Hippocampal formation (tissue), 2 donors: ENCODE results near the gene FNDC8.
"Not testable (repeated sequence)": the region's sequence is repeated elsewhere in the genome, so short reads cannot be mapped to it uniquely, and the experiment has no call there.

Experiments
- DNase-seq, 2 donors: peaks; one replicate each; lab custom pipeline; 2025; lab: John Stamatoyannopoulos, UW

FNDC8 gene

DNA sequence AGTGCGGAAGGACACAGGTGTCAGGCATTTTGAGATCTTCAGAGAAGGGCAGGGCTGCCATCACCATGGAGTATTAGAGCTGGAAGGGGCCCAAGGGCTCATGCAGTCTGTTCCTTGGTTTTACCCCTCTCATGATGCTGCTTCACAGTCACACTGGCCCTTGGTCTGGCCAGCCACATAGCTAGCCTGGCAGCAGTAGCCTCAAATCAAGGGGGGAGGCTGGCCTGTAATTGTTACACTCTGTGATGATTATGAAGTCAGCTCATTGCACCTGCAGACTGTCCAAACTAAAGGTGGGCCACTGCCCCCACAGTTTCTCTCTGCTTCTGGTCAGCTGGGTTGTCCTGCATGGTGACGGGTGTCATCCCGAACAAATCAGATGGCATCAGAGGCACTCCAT, at the start of gene FNDC8:
FNDC8 (plus strand) TSS at position 301 of the 400 bp plus-strand sequence; CDS start at position 380, 79 bp downstream.
- no peak for DNase-seq

DNA sequence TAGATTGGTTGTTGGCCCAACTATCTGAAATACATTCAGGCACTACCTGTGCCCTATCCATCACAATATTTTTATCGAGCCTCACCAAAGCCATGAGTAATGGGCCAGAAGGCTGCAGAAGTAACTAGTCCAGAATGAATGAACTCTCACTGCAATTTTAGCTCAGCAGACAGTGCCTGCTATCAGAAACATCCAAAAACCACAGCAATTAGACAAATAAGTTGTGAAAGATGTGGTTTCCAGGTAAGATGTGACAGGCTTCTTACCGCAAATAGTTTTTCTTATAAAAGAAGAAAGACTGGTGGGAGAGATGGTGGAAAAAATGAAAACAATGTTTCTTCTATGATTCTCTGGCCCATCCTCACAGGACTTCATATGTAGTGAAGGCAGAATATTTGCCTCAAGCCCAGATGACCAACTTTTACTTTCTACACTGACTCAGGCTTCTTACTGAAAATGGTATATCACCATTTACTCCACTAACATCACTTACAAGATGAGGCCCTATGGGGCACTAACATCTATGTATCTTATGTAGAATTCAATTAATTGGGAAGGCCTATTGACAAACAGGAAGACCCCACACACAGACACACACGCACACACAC, 48.1 kb upstream of the FNDC8 start:
- DNase-seq: no peak

DNA sequence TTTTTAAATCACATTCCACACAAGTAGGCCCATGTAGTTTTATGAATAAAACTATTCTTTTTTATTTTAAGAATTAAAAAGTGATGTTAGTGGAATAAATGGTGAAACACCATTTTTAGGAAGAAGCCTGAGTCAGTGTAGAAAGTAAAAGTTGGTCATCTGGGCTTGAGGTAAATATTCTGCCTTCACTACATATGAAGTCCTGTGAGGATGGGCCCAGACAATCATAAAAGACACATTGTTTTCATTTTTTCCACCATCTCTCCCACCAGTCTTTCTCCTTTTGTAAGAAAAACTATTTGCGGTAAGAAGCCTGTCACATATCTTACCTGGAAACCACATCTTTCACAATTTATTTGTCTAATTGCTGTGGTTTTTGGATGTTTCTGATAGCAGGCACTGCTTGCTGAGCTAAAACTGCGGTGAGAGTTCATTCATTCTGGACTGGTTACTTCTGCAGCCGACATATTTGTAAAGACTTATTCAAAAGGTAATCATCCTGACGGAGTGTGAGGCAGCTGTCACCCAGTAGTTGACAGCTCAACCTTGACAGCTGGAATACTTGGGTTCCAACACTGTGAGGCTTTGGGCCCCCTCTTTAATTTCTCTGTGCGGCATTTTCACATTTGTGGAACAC, 47.3 kb upstream of the FNDC8 start:
- no peak for DNase-seq

DNA sequence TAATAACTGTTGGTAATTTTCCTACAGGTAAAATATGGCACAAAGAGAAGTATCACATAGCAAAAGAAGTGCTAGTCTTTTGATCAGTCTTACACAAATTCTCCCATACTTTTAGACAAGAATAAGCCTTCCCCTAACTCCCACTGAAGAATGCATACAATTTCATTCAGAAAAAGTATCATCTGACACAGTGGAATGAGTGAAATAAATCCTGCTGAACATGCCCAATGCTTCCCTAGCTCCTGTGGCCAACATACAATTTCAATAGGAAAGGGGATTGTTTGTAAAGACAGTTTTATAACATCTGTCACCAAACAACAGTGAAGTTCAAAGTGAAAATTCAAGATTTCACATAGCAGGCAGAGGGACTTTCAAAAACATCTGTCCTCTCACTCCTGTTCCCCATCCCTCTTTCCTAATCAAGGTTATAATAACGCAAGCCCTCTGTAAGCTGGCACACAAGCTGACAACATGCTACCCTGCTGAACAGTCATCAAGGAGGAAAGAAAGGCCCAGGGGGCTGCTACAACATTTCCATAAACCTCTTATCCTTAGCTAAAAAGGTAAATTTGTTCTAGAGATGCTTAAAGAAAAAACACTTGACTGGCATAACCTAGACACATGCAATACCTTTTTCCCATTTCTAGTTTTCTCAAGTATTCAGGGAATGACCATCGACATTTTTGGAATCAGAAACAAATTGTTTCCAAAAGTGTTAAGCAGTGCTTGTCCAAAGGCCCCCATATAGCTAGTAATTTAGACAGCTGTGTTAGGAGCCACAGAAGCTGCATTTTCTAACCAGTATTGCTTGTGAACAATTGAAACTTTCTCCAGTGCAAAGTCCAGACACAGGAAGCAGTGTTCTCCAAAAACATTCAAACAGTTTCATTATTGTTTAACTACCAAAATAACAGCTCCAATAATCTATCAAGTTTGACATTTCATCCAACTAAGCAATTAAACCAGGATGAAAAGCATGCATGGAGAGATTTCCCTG, 46.4 kb upstream of the FNDC8 start:
- DNase-seq: peak; percentile 22 to 89

DNA sequence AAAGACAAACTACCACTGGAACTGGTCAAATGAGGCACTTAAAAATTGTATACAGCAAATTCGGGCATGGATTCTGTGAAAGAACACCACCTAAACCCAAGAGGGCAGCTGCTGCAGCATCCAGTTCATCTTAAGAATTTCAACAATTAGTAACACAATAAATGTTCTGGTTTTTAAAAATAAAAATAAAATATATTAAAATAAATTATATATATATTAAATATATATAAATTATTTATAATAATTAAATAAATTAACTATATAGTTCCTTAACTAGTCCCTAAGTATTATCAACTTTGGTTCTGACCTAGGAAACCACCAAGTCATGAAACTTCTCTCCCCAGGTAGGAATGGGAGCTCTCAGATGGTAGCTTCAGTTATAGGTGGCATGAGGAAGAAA, 44.5 kb upstream of the FNDC8 start:
- no peak for DNase-seq

DNA sequence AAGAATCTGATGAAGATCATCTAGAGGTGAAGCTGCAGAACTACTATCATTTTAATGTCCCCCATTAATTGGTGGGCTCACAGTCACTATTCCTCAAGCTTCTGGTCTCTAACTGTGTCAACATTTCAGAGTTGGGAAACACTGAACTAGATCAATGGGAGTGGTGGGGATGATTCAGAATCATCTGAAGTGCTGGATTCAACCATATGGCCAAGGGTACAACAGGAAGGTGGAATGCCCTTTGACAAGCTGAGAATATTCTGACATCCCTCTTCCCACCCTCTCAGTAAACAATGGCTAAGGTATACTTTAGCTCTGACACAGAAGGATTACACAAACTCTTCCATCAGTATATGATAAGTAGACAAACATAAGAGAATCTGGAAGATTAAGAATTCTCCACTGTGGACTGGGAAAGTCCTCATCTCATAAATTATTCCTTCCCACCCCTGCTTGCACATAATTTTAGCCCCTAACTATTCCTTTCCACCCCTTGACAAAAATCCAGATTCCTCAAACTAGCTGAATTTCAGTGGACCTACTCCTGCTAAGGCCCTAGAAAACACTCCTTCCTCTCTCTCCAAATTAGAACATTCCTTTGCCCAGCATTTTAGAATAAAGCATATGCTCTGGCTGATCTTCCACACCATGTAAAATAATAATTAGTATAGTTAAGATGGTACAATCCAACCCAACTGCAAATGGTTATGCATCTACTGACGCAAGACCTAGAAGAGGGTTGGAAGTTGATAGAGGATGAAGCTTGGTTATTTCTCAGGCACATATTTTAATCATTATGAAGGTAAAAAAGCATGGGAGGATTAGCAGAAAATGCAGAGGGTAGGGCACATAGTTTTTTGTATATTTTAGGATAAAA, 41.6 kb upstream of the FNDC8 start:
- no peak for DNase-seq

DNA sequence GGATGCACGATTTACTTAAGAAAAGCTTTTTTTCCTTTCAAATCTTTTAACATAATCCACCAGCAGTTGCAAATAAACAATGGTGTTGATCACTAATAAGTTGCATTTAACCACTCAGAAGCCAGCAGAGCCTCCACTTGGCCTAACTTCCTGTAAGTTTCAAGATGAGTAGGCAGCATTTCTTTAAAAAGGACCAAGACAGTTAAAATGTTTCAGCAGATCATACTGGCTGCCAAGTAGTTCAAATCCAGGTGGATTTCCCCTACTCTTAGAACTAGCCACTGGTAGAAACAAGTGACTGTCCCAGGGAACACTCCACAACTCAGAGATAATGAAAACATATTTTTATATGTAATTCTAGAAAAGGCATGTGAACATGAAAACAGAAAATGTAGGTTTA, 40.9 kb upstream of the FNDC8 start:
- no peak for DNase-seq

DNA sequence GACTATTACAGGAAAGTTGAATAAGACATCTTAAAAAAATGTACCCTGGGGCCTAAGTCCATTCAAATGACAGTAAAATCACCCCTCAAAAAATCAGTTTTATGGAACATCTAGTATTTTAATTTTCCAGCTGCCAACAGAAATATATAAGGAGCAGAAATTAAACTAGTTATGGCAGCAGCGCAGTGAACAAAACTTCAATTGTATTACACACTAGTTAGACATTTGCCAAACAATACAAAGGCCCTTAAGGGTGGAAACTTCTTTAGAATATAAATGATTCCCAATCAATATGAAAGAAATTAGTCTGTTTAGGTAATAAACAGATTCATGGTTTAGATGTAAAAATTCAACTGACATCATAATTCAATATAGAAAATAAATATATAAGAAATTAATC, 39.8 kb upstream of the FNDC8 start:
- DNase-seq: peak in 1 of 2 donors; percentile 50

DNA sequence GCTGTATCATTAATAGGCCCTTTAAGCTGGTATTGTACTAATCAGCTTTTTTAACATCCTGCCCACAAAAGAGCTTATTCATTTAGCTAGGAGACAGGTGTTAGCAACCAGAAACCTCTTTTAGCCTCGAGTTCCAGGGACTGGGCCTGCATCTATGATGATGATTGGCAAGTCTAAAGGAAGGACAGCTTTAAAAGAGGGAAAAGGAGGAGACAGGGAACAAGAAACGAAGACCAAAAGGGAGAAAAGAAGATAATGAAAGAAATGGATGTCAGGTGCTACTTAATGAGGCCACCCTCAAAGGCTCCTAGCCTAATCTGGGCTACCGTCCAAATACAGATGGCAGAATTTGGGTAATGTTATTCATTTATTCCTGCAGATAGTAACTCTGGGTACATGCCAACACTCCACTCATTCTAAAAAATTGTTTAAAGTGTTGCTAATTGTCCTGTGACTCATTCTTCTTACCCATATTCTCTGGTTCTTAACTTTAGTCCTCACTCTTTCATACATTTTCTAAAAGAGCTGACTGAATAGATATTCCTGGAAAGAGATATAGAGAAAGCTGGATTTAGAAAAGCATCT, 39.2 kb upstream of the FNDC8 start:
- DNase-seq: no peak

DNA sequence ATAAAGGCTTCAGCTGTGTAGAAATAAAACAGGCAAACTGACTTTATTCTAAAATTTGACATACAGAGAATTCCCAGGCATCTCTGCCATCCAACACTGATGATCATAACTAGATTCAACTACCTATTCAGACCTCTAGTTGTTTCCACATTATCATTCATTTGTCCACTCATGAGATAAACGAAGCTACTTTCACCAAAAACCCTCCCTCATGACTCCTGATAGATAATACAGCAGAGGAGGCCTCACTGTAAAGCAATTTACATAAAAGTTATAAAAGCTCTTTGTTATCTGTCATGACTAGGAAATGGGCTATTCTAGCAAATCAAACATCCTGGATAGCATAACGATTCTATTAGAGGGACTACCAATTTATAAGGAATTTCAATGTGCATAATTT, 38.3 kb upstream of the FNDC8 start:
- no peak for DNase-seq

DNA sequence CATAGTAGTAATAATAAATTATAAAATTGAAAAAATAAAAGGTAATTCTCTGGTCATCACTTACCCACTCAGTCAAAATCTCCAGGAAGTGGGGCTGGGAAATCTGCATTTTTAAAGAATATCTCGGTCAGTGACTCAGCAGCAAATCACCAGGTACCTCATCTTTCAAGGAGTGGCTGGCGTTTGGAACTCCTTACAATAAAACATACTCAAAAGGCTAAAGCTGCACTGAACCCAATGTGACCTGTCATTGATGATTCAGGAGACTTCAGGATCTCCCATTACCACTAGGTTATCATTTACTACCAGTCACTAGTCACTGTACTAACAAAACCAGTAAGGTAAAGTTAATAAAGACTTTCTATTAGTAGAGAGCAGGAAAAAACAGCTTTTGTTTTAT, 36.4 kb upstream of the FNDC8 start:
- DNase-seq: no peak

DNA sequence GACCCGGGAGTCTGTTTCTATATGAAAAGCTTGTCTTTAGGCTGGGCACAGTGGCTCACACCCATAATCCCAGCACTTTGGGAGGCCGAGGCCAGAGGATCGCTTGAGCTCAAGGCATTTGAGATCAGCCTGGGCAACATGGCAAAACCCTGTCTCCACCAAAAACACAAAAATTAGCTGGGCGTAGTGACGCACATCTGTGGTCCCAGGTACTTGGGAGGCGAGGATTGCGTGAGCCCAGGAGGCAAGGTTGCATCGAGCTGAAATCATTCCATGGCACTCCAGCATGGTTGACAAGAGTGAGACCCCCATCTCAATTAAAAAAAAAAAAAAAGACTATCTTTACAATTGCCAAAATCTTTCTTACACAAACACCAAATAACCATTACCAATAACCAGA, 35.3 kb upstream of the FNDC8 start:
- no peak for DNase-seq

DNA sequence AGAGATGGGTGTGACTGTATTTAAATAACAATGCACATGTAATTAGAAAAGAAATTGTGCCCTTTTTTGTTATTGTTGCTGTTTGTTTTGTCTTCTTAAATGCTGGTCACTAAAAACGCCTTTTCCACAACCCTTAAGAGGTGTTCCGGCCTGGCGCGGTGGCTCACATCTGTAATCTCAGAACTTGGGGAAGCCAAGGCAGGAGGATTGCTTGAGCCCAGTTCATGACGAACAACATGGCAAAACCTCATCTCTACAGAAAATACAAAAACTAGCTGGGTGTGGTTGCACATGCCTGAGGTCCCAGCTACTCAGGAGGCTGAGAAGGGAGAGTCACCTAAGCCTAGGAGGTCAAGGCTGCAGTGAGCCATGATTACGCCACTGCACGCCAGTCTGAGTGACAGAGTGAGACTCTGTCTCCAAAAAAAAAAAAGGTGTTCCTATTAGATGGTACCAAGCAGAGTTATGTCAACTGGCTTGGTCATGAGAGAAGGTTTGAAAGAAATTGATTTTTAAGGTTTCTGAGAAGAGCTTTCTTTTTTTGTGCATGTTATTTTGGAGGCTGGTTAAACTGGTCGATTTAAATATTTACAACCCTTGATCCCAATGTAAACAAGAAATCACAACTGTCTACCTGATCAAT, 34.4 kb upstream of the FNDC8 start:
- DNase-seq: no peak

DNA sequence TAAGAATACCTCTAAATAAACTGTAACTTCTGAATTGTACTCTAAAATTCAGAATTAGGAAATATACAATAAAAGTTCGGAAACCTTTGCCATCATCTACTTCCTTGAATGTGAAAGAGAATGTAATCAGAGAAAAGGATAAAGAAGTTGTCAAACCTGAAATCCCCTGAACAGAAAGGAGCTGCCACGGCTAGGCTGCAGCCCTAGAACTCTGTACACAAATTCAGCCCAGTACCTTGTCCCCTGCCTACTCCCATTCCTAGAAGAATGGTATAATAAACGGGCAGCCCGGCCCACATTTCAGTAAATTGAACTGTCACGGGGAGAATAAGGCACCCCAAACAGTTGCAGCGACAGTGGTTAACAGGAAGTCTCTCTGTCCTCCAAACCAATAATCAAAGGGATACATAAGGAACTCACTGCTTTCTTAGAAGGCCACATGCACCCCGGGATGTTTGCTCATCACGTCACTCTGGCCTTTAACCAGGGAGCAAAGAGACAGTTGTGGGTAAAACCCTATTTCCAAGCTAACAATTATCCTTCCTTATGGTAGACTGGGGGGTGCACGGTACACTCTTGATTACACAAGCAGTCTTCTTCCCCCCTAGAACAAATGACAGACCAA, 33.6 kb upstream of the FNDC8 start:
- DNase-seq: peak; percentile 49 to 63

DNA sequence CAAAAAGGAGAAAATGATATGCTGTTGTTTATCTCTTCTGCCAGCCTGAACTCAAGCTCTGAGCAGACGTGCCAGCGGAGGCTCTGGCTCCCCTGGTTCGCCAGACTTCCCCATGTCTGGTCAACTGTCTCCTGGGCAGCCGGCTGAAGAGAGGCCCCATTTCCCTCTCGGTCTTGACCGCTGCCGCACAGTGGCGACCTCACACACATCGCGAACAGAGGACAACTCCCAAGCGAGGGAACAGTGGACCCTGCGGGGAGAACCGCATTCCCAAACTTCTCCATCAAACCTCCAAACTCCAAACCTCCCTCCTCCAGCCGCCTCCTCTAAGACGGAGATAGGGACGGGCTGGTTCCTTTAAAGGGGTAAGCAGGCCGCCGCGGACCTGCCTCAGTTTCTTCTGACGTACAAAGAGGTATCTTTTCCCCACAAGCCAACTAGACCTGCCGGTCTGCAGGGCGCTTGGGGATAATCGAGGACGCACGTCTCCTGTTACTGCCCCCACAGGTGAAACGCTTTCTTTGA, 33.0 kb upstream of the FNDC8 start:
- peak; percentile 49 to 69 for DNase-seq

DNA sequence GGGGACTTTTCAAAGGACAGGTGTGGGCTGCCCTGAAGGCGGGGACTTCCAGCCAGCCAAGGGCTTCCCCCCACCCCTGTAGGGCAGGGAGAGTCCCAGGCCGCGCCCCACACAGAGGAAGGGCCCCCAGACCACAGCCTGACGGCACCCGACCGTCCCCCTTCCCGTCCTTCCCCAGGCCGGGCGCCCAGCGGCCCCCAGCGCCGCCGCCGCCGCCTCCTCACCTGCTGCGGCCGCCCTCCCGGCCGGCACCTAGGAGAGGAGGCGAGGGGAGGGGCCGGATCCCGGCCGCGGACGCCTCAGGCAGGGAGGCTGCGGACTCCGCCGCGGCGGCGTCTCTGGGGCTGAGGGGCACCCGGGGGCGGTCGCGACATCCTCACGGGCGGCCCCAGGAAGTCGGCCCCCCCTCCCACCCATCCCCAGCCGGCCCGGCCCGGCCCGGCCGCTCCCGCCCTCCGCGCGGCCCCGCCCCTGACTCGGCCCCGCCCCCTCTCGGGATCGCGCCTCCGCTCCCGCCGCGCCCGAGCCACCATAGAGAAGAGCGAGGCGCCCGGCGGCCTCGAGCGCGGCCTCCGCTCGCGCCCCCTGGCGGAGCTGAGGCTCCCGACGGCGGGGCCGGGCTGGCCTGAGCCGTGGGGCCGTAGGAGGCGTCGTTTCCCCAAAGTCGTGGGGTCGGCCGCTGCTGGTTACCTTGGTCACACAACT, 32.4 kb upstream of the FNDC8 start:
- DNase-seq: peak; percentile 84 to 86

DNA sequence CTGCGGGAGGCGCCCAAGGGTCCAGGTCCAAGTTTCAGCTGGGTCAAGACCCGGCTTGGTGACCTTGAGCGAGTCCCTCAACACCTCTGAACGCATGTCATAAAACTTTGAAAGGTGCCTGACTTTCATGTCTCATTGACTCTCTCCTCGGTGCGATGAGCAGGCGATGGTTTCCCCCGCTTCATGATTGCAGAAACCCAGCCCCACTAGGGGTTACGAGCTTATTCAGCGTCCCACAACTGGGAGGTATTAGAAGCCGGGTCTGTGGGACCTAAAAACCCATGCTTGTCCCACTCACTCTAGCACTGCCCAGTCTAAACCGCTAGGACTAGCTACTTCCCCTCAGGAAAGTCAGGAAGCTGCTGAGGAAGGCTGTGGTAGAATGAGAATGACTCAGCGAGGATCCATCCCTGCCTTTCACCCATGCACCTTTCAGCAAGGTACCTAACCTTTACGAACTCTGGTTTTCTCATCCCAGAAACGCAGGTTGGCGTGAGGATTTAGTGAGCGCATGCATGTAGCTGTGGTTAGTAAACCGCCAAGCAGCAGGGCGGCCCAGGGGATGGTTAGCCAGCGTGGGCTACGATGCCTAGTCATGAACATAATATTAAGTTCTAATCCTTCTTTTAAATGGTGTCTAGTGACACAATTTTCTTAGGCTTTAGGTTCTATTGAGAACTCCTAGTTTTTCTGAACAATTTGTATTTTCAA, 31.7 kb upstream of the FNDC8 start:
- DNase-seq: no peak

DNA sequence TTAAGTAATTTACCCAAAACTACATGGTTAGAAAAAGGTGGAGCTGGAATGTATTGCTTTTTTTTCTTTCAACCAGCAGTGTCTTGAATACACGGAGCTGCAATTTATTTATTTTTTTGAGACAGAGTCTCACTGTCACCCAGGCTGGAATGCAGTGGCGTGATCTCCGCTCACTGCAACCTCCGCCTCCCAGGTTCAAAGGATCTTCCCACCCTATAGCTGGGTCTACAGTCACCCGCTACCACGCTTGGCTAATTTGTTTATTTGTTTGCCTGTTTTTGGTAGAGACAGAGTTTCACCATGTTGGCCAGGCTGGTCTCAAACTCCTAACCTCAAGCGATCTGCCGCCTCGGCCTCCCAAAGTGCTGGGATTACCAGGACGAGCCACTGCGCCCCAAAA, 30.7 kb upstream of the FNDC8 start:
- DNase-seq: not testable (repeated sequence)

DNA sequence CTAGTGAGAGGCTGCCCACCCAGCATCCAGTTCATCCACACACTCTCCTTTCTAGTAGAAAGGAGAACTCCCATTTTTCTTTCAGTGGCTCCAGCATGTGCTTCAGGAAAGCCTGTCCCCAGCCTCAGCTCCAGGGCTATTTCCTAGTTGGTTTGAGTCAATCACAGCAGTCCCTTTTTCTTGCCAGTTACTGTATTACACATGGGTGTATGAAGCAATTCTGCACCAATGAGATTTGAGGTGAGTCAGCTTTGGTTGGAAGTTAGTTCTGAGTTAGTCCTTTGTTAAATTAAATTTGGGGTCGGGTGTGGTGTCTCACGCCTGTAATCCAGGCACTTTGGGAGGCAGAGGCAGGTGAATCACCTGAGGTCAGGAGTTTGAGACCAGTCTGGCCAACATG, 26.5 kb upstream of the FNDC8 start:
- DNase-seq: no peak
